ENCODE results near the gene PHLDA1. TPM values are rescaled to one million over a fixed set of nuclear protein-coding genes. Genes with fewer than 3 reads are reported as not detected.

The PHLDA1 gene
- total and polyA plus RNA-seq, 9 of the 15 experiments (the other 6 are each of a cell fraction or from before 2014, with no cell fraction given), result 0.15 to 2.9 (median 0.54) TPM

DNA sequence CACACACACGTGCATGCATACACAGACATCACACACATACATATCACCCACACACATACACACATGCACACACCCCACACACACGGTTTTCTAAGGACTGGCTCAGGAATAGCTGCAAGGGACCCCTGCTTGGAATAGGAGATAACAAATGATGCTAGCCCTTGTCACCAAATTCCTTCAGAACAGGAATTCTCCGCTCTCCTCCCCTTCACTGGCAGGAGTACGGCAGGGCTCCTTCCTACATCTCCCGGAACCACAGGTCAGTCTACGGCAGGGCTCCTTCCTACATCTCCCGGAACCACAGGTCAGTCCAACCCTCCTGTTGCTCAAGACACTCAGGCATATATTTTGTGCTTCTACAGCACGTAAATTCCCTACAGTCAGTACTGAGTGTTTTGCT lies 23.9 kb downstream of the PHLDA1 start:
- CTCF ChIA-PET (ENCODE audit: low intra/inter-chr PET ratio), result no interaction called here
- FAIRE-seq (no peak), DNase-seq (ENCODE audit: extremely low read depth in 1 of 4, low spot score in 3 of 4) (no peak), ATAC-seq (no peak)
- no peaks in the 10 kb centered on the region; the same call in 1 of the 2 replicates for H4K20me1 ChIP-seq (replicated peaks; ENCODE audit: control insufficient read depth, insufficient read depth, low read length)
- no peak overlapping the region for H3K27ac ChIP-seq (ENCODE audit: extremely low read depth, low read depth, low read length)
- intact Hi-C loops (cut with micrococcal nuclease), result loop anchor here (1.0 kb wide), 1 partner anchor 12 kb away; no protein-coding TSS in a partner anchor
- H3K79me2 ChIP-seq (ENCODE audit: control insufficient read depth, insufficient read depth, low read length), result no peaks in the 10 kb centered on the region
- H3K4me1 ChIP-seq (replicated peaks in 1 of 2; ENCODE audit: control insufficient read depth in 2 of 2, insufficient read depth in 2 of 2, low read length in 2 of 2), result no peaks in the 10 kb centered on the region
- no peak overlapping the region for H3K9ac ChIP-seq (ENCODE audit: insufficient read depth in 1 of 2, low read depth in 2 of 2, low read length in 2 of 2)
- POLR2A ChIA-PET, result no interaction called here
- H3K27me3 ChIP-seq (ENCODE audit: control insufficient read depth in 2 of 2, insufficient read depth in 2 of 2, low read length in 2 of 2), result peaks cover 0 to 23% of the 10 kb centered on the region in 2 experiments; a peak in 3 of 5 replicates
- peaks cover 4% of the 10 kb centered on the region for H3K9me3 ChIP-seq (replicated peaks; ENCODE audit: control insufficient read depth, insufficient read depth, low read depth, low read length)
- in situ Hi-C loops (cut with MboI), result no loop called here
- no peak overlapping the region for H3K4me2 ChIP-seq (ENCODE audit: insufficient read depth, low read length)
- H2AFZ ChIP-seq (ENCODE audit: low read depth, low read length), result no peak overlapping the region
- no peak overlapping the region for H3K4me3 ChIP-seq
- 15% methylated on average over 8 of the region's 8 CpGs for WGBS (ENCODE audit: insufficient coverage, low coverage, missing lambda C conversion rate)
- no peaks in the 10 kb centered on the region for H3K36me3 ChIP-seq (ENCODE audit: control insufficient read depth, insufficient read depth, low read length)
- no peaks in the 10 kb centered on the region for H3K9me1 ChIP-seq (ENCODE audit: control insufficient read depth, insufficient read depth, low read length)
- BruUV-seq (replicated peaks), result no TSS peak
- TF ChIP-seq NCOR1 (IDR thresholded peaks at IDR 0.05), result no peak
- no peak for TF ChIP-seq TCFL5 (CRISPR knock-in tag; conservative IDR thresholded peaks at IDR 0.05)
- no peak for TF ChIP-seq ZNF583 (CRISPR knock-in tag; IDR thresholded peaks at IDR 0.05)
- TF ChIP-seq FOXA1 (IDR thresholded peaks at IDR 0.05; ENCODE audit: borderline replicate concordance), result no peak
- TF ChIP-seq CBX5 (IDR thresholded peaks at IDR 0.05; ENCODE audit: borderline replicate concordance, low read depth), result no peak
- TF ChIP-seq, protein P1, sequence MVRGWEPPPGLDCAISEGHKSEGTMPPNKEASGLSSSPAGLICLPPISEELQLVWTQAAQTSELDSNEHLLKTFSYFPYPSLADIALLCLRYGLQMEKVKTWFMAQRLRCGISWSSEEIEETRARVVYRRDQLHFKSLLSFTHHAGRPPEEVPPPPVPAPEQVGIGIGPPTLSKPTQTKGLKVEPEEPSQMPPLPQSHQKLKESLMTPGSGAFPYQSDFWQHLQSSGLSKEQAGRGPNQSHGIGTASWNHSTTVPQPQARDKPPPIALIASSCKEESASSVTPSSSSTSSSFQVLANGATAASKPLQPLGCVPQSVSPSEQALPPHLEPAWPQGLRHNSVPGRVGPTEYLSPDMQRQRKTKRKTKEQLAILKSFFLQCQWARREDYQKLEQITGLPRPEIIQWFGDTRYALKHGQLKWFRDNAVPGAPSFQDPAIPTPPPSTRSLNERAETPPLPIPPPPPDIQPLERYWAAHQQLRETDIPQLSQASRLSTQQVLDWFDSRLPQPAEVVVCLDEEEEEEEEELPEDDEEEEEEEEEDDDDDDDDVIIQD (CRISPR knock-in tag; IDR thresholded peaks at IDR 0.05), result no peak
- TF ChIP-seq HSF4 (CRISPR knock-in tag; IDR thresholded peaks at IDR 0.05; ENCODE audit: borderline replicate concordance), result no peak
- TF ChIP-seq, protein P2, sequence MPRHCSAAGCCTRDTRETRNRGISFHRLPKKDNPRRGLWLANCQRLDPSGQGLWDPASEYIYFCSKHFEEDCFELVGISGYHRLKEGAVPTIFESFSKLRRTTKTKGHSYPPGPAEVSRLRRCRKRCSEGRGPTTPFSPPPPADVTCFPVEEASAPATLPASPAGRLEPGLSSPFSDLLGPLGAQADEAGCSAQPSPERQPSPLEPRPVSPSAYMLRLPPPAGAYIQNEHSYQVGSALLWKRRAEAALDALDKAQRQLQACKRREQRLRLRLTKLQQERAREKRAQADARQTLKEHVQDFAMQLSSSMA (CRISPR knock-in tag; IDR thresholded peaks at IDR 0.05), result no peak
- TF ChIP-seq SIX5 (IDR thresholded peaks at IDR 0.05; ENCODE audit: borderline replicate concordance in 1 of 2, insufficient read depth in 1 of 2, low read depth in 1 of 2, low read length in 2 of 2), result no peak
- no peak for TF ChIP-seq SAFB (IDR thresholded peaks at IDR 0.05; ENCODE audit: borderline replicate concordance, low read depth, low read length)
- TF ChIP-seq NCOA4 (IDR thresholded peaks at IDR 0.05; ENCODE audit: partially characterized antibody), result no peak
- TF ChIP-seq, protein P3, sequence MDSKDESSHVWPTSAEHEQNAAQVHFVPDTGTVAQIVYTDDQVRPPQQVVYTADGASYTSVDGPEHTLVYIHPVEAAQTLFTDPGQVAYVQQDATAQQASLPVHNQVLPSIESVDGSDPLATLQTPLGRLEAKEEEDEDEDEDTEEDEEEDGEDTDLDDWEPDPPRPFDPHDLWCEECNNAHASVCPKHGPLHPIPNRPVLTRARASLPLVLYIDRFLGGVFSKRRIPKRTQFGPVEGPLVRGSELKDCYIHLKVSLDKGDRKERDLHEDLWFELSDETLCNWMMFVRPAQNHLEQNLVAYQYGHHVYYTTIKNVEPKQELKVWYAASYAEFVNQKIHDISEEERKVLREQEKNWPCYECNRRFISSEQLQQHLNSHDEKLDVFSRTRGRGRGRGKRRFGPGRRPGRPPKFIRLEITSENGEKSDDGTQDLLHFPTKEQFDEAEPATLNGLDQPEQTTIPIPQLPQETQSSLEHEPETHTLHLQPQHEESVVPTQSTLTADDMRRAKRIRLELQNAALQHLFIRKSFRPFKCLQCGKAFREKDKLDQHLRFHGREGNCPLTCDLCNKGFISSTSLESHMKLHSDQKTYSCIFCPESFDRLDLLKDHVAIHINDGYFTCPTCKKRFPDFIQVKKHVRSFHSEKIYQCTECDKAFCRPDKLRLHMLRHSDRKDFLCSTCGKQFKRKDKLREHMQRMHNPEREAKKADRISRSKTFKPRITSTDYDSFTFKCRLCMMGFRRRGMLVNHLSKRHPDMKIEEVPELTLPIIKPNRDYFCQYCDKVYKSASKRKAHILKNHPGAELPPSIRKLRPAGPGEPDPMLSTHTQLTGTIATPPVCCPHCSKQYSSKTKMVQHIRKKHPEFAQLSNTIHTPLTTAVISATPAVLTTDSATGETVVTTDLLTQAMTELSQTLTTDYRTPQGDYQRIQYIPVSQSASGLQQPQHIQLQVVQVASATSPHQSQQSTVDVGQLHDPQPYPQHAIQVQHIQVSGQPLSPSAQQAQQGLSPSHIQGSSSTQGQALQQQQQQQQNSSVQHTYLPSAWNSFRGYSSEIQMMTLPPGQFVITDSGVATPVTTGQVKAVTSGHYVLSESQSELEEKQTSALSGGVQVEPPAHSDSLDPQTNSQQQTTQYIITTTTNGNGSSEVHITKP (IDR thresholded peaks at IDR 0.05; ENCODE audit: partially characterized antibody), result no peak
- TF ChIP-seq MEF2D (tag; conservative IDR thresholded peaks at IDR 0.05; ENCODE audit: low read depth), result no peak
- TF ChIP-seq, protein P4, sequence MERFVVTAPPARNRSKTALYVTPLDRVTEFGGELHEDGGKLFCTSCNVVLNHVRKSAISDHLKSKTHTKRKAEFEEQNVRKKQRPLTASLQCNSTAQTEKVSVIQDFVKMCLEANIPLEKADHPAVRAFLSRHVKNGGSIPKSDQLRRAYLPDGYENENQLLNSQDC (CRISPR knock-in tag; IDR thresholded peaks at IDR 0.05), result no peak
- no peak for TF ChIP-seq GATA2 (CRISPR knock-in tag; IDR thresholded peaks at IDR 0.05)
- no peak for TF ChIP-seq RUNX1 (IDR thresholded peaks at IDR 0.05; ENCODE audit: low read depth)
- no peak for TF ChIP-seq E2F3 (CRISPR knock-in tag; IDR thresholded peaks at IDR 0.05)

Measured in K562 (cell line).